ENCODE measurements around the gene INTS13. TPM values are rescaled to one million over a fixed set of nuclear protein-coding genes. Genes with fewer than 3 reads are reported as not detected.

Gene INTS13
- total RNA-seq, 4 donors from 2014 or later: 15.7 to 30.5 (median 18.4) TPM

DNA sequence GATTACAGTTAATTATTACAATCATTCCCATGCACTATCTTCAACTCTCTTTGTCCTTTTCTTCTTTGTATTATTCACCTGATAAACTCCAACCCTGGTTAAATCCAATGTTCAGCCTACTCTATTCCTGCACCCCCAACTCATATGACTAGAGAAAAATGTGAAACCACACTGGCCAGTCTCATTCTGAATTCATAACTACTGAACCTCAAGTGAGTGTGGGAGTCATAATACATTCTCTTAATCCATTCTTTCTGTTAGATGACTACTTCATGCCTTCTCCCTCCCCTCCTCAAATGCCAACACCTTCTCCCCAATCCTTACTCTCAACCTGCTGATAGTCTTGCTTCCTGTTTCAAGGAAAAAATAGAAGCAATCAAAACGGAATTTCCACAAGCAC lies 82.4 kb downstream of the INTS13 start:
- Histone ChIP-seq H3K36me3 (no peaks in the 10 kb centered on the region), H3K27me3 (no peaks in the 10 kb centered on the region), H3K27ac (no peak overlapping the region), H3K4me1 (peaks cover 0 to 4% of the 10 kb centered on the region in 2 donors), H3K9me3 (no peaks in the 10 kb centered on the region), H3K4me3 (replicated peaks in 1 of 3) (no peak overlapping the region)
- 50 to 65% methylated on average over 1 of the region's 1 CpG for WGBS, 2 donors
- intact Hi-C loops (cut with DNase I): no loop called here
- no peak for DNase-seq
- no peak for TF ChIP-seq CTCF (IDR thresholded peaks at IDR 0.05)
- no peak for TF ChIP-seq POLR2A (IDR thresholded peaks at IDR 0.05)

Other genes with a start within 250 kb of the INTS13 start
- gene ITPR2, start 104.8 kb downstream of the INTS13 start, total RNA-seq: 10 to 100 TPM; 24.4 to 39.7 (median 33.7) TPM
- gene FGFR1OP2, start 489 bp upstream of the INTS13 start, total RNA-seq: 100 to 1,000 TPM in 2 of 4 donors, 10 to 100 TPM in 2; 68.1 to 134 (median 96.9) TPM
- 100 to 1,000 TPM in 1 of 4 donors, 10 to 100 TPM in 3; 69.7 to 213 (median 76.8) TPM for gene TM7SF3, start 76.4 kb upstream of the INTS13 start, total RNA-seq
- 10 to 100 TPM; 49.0 to 92.8 (median 73.8) TPM for gene MED21, start 84.6 kb upstream of the INTS13 start, total RNA-seq
- not detected for gene C12orf71, start 144.6 kb upstream of the INTS13 start, total RNA-seq